Neural progenitor cell (in vitro differentiated cells): Measurements from ENCODE around the gene CES5A. TPM values are rescaled to one million over a fixed set of nuclear protein-coding genes. Genes with fewer than 3 reads are reported as not detected.
A peak's percentile ranks its signal among the peaks of the same experiment; 100 is the strongest.

ENCODE experiments used
- DNase-seq: peaks from one replicate; pipeline ENCODE4 v3.0.0-alpha.2; 2016; ENCODE audit warnings: low spot score
- H2AFZ ChIP-seq: fragments of 200-600 bp; sonication (generic); replicated peaks from 2 replicates; pipeline ENCODE4 v1.6.1; 2016; ENCODE audit warnings: antibody characterized with exemption
- H3F3A ChIP-seq: fragments of 200-600 bp; sonication (generic); 2 replicates; pipeline ENCODE4 v1.6.1; 2016; ENCODE audit warnings: antibody characterized with exemption, low read depth
- H3K27ac ChIP-seq: fragments of 200-600 bp; sonication (generic); 2 replicates; pipeline ENCODE4 v1.5.1; 2016; ENCODE audit warnings: mild to moderate bottlenecking
- H3K27me3 ChIP-seq: fragments of 200-600 bp; sonication (generic); 2 replicates; pipeline ENCODE4 v1.6.1; 2016; ENCODE audit warnings: mild to moderate bottlenecking, moderate library complexity
- H3K36me3 ChIP-seq: fragments of 200-600 bp; sonication (generic); 2 replicates; pipeline ENCODE4 v1.5.1; 2016
- H3K4me1 ChIP-seq: fragments of 200-600 bp; sonication (generic); 2 replicates; pipeline ENCODE4 v1.6.1; 2016; ENCODE audit warnings: mixed run types
- H3K4me2 ChIP-seq: fragments of 200-600 bp; sonication (generic); 2 replicates; pipeline ENCODE4 v1.6.1; 2016
- H3K4me3 ChIP-seq: fragments of 200-600 bp; sonication (generic); 2 replicates; pipeline ENCODE4 v1.5.1; 2016
- H3K79me2 ChIP-seq: fragments of 200-600 bp; sonication (generic); 2 replicates; pipeline ENCODE4 v1.6.1; 2016; ENCODE audit warnings: low read depth
- H3K9ac ChIP-seq: fragments of 200-600 bp; sonication (generic); 2 replicates; pipeline ENCODE4 v1.6.1; 2016
- H3K9me3 ChIP-seq: fragments of 200-600 bp; sonication (generic); 2 replicates; pipeline ENCODE4 v1.5.1; 2016; ENCODE audit warnings: low read depth
- H4K20me1 ChIP-seq: fragments of 200-600 bp; sonication (generic); 2 replicates; pipeline ENCODE4 v1.6.1; 2016; ENCODE audit warnings: low read depth
- H3K27ac Mint-ChIP-seq: 3 replicates; pipeline ENCODE4 v1.8.0; 2021; ENCODE audit warnings: mixed read lengths
- H3K27me3 Mint-ChIP-seq: 2 replicates; pipeline ENCODE4 v1.8.0; 2022; ENCODE audit warnings: low read depth, mild to moderate bottlenecking, inconsistent platforms, moderate library complexity, mixed read lengths; ENCODE audit not compliant: insufficient read depth
- H3K36me3 Mint-ChIP-seq: 3 replicates; pipeline ENCODE4 v1.8.0; 2021; ENCODE audit warnings: mixed read lengths
- H3K4me1 Mint-ChIP-seq: 3 replicates; pipeline ENCODE4 v1.8.0; 2021; ENCODE audit warnings: mixed read lengths
- H3K4me3 Mint-ChIP-seq: 3 replicates; pipeline ENCODE4 v1.8.0; 2021; ENCODE audit warnings: mild to moderate bottlenecking, moderate library complexity, mixed read lengths
- H3K9me3 Mint-ChIP-seq: 3 replicates; pipeline ENCODE4 v1.8.0; 2020; ENCODE audit warnings: mixed read lengths
- CTCF ChIP-seq: fragments of 200-600 bp; sonication (generic); IDR thresholded peaks from 2 replicates; pipeline ENCODE4 v1.5.1; 2017; ENCODE audit warnings: antibody characterized with exemption, mild to moderate bottlenecking
- EZH2 ChIP-seq: fragments of 200-600 bp; sonication (generic); IDR thresholded peaks from 2 replicates; pipeline ENCODE4 v1.6.1; 2017; ENCODE audit warnings: antibody characterized with exemption, mild to moderate bottlenecking, moderate library complexity
- EZH2phosphoT487 ChIP-seq: fragments of 200-600 bp; sonication (generic); IDR thresholded peaks from 2 replicates; pipeline ENCODE4 v1.6.1; 2017; ENCODE audit warnings: antibody characterized with exemption
- total RNA-seq: library from RNA; depleted of rRNA; stranded (reverse); fragments of >200 nt; gene quantifications from 2 replicates; pipeline ENCODE4 v1.2.3, GENCODE V29; 2015; ENCODE audit warnings: low replicate concordance

CES5A gene
- total RNA-seq, 1 donor from 2014 or later, result not detected

DNA sequence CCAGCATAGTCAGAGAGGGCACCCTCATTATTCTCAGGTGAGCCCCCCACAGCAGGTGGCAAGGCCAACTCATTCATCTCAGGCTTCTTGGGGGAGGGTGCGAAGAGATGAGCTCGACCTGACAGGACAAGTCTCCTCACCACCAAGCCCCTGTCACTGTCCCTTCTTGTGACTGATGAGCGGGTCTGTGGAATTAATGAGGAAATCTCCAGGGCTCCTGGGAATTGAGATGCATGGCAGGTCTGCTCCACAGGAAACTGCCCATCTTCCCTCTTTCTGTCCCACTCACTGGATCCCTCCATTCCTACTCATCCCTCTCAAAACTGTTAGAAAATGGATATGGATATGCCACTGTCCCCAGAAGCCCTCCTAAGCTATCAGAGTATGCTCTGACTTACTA, 32.5 kb upstream of the CES5A start:
- Histone ChIP-seq H3K4me3 (no peak overlapping the region), H3K27ac (no peak overlapping the region), H3K4me1 (peaks cover 5% of the 10 kb centered on the region), H3K79me2 (no peaks in the 10 kb centered on the region), H3K4me2 (no peak overlapping the region), H3K9me3 (no peaks in the 10 kb centered on the region), H4K20me1 (no peaks in the 10 kb centered on the region), H3K36me3 (no peaks in the 10 kb centered on the region), H3K9ac (no peak overlapping the region), H2AFZ (no peak overlapping the region), H3F3A (no peaks in the 10 kb centered on the region), H3K27me3 (peaks cover 6% of the 10 kb centered on the region)
- no peak for TF ChIP-seq CTCF
- TF ChIP-seq EZH2, result no peak
- no peak for TF ChIP-seq EZH2phosphoT487
- H3K36me3 Mint-ChIP-seq, result no peaks in the 10 kb centered on the region
- H3K27me3 Mint-ChIP-seq, result peaks cover 12% of the 10 kb centered on the region
- H3K9me3 Mint-ChIP-seq, result peaks cover 14% of the 10 kb centered on the region
- H3K27ac Mint-ChIP-seq, result peak overlapping the region; percentile 7
- no peak overlapping the region for H3K4me3 Mint-ChIP-seq
- no peak for DNase-seq
- peaks cover 4% of the 10 kb centered on the region for H3K4me1 Mint-ChIP-seq

GRCh38 chr16:55906123-55906522, 30.9 kb upstream of the CES5A start:
- Mint-ChIP-seq H3K4me1 (peaks cover 12% of the 10 kb centered on the region), H3K27ac (no peak overlapping the region), H3K9me3 (peaks cover 15% of the 10 kb centered on the region), H3K36me3 (no peaks in the 10 kb centered on the region), H3K4me3 (no peak overlapping the region), H3K27me3 (peaks cover 18% of the 10 kb centered on the region)
- H4K20me1 ChIP-seq, result no peaks in the 10 kb centered on the region
- no peak overlapping the region for H3K4me2 ChIP-seq
- H3K9ac ChIP-seq, result no peak overlapping the region
- no peaks in the 10 kb centered on the region for H3K9me3 ChIP-seq
- peaks cover 12% of the 10 kb centered on the region for H3K4me1 ChIP-seq
- DNase-seq, result no peak
- TF ChIP-seq CTCF (no peak), EZH2phosphoT487 (no peak), EZH2 (no peak)
- no peak overlapping the region for H3K4me3 ChIP-seq
- peaks cover 12% of the 10 kb centered on the region for H3F3A ChIP-seq
- no peaks in the 10 kb centered on the region for H3K79me2 ChIP-seq
- H3K27me3 ChIP-seq, result peaks cover 6% of the 10 kb centered on the region
- H2AFZ ChIP-seq, result no peak overlapping the region
- H3K36me3 ChIP-seq, result no peaks in the 10 kb centered on the region
- no peak overlapping the region for H3K27ac ChIP-seq

- Histone ChIP-seq H3K4me2 (no peak overlapping the region), H3K79me2 (no peaks in the 10 kb centered on the region), H3K4me3 (no peak overlapping the region), H3F3A (peaks cover 14% of the 10 kb centered on the region), H3K9ac (no peak overlapping the region), H2AFZ (no peak overlapping the region), H3K4me1 (peaks cover 15% of the 10 kb centered on the region), H3K9me3 (no peaks in the 10 kb centered on the region), H4K20me1 (no peaks in the 10 kb centered on the region), H3K36me3 (no peaks in the 10 kb centered on the region), H3K27ac (no peak overlapping the region), H3K27me3 (peaks cover 6% of the 10 kb centered on the region)
- Mint-ChIP-seq H3K36me3 (no peaks in the 10 kb centered on the region), H3K9me3 (peaks cover 15% of the 10 kb centered on the region), H3K27me3 (peaks cover 16% of the 10 kb centered on the region), H3K4me3 (no peak overlapping the region), H3K27ac (no peak overlapping the region), H3K4me1 (peaks cover 15% of the 10 kb centered on the region)
- no peak for DNase-seq
- TF ChIP-seq EZH2phosphoT487 (no peak), CTCF (no peak), EZH2 (no peak)
Measured at GRCh38 chr16:55905651-55906050, 30.5 kb upstream of the CES5A start.
